ENCODE measurements around the gene DGKA.

GRCh38 chr12:55963760-55964159, 32.8 kb downstream of the DGKA start:
- TF ChIP-seq, protein P1, sequence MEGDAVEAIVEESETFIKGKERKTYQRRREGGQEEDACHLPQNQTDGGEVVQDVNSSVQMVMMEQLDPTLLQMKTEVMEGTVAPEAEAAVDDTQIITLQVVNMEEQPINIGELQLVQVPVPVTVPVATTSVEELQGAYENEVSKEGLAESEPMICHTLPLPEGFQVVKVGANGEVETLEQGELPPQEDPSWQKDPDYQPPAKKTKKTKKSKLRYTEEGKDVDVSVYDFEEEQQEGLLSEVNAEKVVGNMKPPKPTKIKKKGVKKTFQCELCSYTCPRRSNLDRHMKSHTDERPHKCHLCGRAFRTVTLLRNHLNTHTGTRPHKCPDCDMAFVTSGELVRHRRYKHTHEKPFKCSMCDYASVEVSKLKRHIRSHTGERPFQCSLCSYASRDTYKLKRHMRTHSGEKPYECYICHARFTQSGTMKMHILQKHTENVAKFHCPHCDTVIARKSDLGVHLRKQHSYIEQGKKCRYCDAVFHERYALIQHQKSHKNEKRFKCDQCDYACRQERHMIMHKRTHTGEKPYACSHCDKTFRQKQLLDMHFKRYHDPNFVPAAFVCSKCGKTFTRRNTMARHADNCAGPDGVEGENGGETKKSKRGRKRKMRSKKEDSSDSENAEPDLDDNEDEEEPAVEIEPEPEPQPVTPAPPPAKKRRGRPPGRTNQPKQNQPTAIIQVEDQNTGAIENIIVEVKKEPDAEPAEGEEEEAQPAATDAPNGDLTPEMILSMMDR (IDR thresholded peaks at IDR 0.05) = no peak
- TF ChIP-seq POLR2A (IDR thresholded peaks at IDR 0.05) = no peak
